Retina (tissue), 1 donor: ENCODE results near the gene HPF1.
"Not testable (repeated sequence)": the region's sequence is repeated elsewhere in the genome, so short reads cannot be mapped to it uniquely, and the experiment has no call there.

Experiments used
- DNase-seq: peaks from one replicate; pipeline ENCODE4 v3.0.0-alpha.2; 2016

The HPF1 gene

DNA sequence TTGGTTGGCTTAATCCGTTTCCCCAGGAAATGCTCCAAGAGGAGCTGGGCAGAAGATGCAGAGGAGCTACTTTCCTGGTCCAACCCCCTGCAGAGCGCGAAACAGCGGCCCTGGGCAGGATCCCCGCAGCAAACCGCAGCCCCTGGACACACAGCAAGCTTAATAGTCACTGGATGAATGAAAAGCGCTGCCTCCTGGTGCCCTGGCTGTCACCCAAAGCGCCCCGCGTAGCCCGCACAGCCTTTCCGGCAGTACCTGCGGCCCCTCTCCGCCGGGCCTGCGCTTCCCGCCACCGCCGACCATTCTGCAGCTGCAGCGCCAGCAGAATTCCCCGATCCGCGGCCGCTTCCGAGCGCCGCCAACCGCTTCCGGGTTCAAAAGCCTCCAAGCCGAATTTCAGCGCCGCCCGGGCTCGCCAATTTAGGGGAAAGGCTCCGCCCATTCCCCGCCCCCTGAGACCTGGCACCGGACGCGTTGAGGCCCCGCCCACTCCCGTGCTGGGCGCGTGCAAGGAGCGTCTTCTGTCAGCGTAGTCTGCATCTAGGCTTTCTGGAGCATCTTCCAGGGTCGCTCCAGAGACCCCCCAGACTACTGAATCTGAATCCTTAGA lies at the start of gene HPF1:
Gene HPF1, minus strand, starts transcription at position 370 of the 610 bp plus-strand sequence. Its CDS starts 67 bp downstream, at position 303.
- peak; percentile 94 for DNase-seq

DNA sequence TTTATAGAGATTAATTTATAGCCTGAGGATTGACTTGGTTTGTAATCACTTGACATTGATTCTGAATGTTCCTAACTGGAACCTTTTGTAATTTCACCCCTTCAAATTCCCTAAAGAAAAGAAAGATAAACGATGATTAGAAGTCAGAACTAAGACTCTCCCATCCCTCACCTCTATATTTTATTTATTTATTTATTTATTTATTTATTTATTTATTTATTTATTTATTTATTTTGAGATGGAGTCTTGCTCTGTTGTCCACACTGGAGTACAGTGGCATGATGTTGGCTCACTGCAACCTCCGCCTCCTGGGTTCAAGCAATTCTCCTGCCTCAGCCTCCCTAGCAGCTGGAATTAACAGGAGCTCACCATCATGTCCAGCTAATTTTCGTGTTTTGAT lies 49.0 kb upstream of the HPF1 start:
- DNase-seq: not testable (repeated sequence)

DNA sequence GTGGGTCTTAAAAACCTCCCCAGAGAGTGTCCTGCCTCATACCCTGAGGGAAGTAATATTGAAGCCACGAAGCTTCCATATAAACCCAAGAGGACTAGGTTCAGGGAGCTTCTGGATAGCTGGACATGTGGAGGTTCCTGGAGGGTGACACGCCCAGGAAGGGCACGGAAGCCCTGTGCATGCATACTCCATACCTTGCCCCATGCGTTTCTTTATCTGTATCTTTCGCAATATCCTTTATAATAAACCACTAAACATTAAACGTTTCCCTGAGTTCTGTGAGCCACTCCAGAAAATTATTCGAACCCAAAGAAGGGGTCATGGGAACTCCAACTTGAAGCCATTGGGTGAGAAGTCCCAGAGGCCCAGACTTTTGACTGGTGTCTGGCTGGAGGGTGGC lies 45.7 kb upstream of the HPF1 start:
- DNase-seq: no peak

DNA sequence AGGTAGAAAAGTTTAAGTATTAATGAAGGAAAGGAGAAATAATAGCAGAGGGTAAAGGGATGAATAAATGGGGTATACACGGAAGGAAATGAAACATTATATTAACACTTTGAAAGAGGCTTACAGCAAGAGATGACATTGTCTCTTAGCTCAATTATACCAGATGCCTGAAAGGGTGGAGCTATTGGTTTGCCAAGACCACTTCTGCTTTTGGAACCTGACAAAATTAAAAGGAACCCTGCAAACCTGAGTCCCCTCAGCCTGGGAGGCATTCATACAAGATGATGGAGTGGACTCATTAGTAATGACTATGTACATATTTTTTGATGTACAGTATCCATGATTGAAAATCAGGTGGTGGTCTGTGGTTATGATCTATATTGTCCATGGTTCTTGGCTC lies 45.1 kb upstream of the HPF1 start:
- DNase-seq: no peak

DNA sequence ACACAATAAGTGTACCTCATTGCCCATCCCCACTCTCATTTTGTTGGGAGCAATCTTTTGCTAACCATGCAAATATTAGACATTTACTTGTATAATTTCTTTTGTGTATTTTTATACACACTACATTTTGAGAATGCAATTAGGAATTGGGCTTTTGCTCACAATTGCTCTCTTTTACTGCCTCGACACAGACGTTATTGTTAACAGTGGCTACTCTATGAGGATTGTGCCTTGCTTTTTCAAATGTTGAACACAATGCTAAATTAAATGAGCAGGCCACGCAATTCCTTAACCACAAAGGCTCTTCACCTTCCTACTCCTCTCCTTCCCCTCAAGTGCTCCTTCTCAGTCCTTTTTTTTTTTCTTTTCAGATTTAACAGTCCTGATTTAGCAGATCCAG lies 42.8 kb upstream of the HPF1 start:
- DNase-seq: no peak

DNA sequence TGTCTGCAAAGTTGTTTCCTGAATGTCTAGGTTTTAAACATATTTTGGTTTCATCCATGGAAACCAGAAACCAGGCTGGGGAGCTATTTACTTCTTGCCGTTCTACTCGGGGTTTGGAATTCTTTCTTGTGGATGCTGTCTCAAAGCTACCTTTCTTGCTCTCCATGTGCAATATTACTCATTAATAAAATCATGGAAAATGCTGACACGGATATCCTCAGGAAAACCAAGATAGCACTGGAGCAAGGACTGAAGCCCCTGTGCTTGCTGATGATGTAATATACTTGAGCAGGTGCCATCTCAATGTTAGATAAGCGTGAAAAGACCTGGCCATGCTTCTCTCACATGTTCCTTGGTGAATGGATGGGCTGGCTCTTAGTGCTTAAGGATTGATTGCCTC lies 41.5 kb upstream of the HPF1 start:
- no peak for DNase-seq

DNA sequence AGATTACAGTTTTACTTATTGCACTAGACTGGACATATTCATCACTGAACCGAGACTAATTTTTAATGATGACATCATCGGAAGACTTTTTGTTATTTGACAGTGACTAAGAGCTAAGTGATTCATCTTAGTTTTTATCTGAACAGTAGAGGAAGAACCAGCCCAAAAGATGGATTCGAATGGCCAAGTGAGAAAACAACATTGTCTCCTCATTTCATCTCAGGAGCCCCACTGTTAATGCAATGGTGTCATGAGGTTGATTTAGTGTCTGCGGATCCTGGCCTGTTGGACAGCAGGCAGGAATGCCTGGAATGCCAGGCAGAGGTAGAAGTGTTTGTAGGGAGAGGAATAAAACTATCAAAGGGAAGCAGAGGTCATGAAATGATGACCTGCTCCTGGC lies 37.8 kb upstream of the HPF1 start:
- no peak for DNase-seq

DNA sequence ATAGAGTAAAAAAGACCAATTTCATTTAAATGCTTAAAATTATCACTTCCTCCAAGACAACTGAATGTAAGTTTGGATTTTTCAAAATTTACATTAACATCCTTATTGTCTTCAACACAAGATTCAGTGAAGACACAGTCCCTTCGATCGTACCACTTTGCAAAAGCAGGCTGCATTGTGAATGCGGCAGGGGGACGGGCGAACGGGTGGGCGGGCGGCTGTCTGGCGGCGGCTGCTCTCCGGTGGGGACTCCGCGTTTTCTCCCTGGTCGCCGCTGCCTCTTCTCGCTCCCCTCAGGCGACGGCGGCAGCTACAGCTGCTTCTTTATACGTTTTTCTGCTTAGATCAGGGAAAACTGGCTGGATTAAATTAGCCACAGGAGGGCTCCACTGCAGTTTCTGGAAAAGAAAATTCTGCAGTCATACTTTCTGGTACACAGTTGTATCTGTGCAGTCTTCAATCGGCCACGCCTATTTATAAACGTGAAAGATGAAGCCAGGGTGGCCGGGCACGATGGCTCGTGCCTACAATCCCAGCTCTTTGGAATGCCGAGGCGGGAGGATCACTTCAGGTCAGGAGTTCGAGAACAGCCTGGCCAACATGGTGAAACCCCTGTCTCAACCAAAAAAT lies 33.9 kb upstream of the HPF1 start:
- DNase-seq: peak; percentile 85

DNA sequence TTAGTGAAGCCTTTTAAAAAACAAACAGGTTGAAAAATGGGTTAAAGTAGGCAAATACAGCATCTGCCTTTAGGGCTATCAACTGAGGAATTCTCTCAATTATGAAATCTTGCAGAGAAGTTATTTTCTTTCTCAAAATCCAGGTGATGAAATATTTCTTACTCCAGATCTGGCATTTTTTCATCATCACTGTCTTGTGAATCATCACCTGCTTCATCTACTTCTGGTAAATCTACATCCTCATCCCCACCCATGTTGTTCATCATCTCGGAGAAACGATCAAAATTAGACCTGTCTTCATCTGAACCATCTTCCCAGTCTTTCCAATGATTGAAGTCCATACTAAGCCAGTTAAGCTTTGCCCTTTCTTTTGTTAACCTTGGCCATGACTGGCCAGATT lies 33.3 kb upstream of the HPF1 start:
- DNase-seq: no peak

DNA sequence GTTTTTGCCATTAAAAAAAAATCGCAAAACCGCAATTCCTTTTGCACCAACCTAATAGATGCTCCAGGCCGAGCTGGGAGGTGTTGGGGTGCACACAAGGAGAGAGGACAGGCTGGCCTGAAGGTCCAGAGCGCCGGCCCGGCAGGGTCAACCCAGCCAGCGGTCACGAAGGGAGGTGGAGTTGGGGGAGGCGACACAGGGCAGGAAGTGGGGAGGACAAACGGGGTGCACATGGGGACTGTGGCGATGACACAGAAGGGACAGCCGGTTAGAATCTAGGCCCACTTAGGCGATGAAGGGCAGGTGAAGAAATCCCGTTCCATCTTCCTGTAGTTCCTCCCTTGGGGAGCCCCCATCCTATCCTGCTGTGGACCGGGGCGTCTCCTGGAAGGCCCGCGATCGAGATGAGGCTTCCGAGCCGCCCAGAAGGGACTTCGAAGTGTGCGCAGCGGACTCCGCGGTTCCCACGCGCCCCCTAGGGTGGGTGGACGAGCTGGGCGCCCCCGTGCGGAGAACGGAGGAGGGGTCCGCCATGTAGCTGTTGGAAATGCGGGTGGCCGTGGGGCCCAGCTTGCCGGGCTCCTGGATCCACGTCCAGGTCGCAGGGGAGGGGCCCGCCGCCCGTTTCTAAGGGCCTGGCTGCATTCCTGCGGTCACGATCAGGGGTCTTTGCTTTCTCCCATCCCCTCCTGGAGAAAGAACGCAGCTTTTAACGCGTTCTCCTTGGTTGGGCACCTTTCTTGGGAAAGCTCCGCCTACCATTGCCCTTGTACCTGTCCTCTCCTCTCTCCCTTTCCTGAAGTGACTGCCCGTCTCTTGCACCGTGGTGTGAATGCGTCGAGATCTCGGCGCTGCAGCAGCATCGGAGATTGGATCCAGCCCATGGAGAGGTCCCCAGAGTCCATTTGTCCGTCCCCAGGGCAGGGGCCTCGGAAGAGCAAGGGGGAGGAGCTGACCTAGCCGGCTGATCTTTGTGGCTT lies 17.0 kb upstream of the HPF1 start:
- peak; percentile 68 for DNase-seq

DNA sequence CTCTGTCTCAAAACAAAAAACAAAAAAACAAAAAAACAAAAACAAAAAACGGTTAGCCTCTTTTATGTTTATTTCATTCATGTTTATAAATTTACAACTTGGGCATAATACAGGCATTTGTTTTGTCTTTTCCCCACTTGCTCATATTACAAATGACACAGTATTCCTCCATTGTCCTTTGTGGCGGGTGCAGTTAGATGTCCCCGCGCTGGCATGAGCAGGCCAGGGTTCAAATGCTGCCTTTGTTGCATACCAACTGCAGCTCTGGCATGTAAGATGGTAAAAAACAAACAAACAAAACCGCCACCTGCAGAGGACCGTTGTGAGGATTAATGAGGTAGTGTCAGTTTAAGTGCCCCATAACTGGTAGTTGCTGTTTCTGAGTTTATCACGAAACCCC lies 16.1 kb upstream of the HPF1 start:
- DNase-seq: no peak

DNA sequence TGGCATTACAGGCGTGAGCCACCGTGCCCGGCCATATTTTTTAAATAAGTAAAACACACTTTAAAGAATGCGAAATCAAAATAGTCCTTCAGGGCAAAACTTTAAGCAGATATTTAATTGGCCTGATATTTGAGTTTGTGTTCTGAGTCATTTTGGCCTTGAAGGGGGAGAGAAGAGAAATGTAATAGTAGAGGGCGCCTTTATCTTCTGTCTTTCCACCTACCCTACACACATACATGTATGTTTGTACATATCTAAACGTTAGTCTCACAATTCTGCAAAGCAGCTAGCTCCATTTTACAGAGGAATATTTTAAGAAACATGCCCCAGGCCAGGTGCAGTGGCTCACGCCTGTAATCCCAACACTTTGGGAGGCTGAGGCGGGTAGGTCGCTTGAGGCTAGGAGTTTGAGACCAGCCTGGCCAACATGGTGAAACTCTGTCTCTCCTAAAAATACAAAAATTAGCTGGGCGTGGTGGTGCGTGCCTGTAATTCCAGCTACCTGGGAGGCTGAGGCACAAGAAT lies 13.9 kb upstream of the HPF1 start:
- not testable (repeated sequence) for DNase-seq

DNA sequence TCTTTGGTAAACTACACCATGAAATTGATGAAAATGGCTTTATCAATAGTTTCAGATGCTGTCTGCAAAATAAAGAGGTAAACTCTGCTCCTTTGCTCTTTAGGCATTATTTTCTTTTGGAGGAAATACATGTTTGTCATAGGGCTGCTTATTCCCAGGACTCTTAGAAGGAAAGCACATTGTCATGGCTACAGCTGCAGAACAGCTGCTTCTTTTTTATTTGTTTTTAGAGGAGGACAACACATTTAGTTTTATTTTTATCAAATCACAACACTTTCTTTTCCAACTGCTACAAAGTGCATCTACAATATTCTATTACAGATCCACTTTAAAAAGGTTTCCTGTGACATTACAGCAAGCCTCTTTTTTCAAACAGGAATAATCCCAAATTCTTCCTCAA lies 12.7 kb upstream of the HPF1 start:
- DNase-seq: no peak

DNA sequence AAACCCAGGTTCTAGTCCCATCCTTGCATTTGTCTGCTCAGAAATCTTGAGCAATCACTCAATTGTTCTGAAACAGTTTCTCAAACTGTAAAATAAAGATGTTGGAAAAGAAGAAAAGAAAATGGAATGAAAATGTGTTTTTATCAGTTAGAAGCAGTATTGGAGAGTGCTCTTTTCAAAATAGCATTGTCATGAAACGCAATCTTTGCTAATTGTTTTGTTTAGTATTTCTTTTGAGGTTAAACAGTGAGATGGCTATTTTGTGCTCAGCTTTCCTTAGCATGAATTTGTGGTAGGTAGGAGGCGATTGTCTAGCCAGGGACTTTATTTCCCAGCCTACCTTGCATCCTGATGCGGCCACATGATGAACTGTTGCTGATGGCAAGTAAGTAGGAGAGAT lies 10.6 kb upstream of the HPF1 start:
- no peak for DNase-seq

DNA sequence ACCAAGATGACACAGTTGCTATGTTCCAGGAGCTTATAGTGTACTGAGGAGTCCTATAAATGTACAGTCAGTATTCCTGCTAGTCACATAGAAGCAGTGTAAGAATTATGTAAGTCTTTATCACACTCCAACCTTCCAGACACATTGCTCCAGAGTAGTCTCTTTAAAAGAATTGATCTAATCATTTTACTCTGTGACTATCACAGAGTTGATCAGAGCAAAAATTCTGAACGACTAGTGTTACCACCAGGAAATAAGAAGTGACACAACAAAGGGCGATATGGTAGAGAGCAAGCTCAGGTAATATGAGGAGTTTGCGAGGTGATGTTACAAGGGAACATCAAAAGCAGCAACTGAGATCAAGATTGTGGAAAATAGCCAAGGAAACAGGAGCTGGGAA lies 9.0 kb upstream of the HPF1 start:
- DNase-seq: no peak

DNA sequence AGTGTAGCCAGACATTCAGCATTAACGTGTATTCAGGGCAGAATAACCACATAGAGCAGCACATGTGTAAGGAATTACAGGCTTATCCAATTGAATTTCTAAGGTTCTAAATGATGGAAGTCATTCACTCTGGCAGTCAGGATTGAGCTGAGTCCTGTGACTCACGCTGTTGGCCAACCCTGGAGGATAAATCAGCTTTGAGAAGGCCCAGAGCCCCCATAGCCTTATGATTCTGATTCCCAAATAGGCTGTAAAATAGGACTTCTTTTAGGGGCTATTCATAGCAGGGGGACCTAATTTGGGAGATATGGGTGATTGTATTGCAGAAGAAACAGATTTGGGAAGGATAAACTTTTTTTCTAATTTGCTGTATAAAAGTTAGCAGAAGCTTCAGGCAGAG lies 8.1 kb upstream of the HPF1 start:
- no peak for DNase-seq

DNA sequence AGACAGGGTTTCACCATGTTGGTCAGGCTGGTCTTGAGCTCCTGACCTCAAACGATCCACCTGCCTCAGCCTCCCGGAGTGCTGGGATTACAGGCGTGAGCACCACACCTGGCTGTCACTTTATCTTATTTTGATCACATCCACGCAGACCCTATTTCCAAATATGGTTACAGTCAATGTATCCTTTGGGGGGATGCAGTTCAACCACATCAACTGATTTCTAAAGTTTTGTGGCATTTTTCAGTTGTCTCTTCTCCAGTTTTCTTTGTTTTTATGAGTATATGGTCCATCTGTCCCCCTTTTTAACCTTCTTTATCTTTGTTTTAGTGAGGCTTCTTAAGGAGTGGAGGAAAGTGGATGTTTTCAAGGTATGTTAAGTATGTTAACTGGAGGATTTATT lies 4.1 kb upstream of the HPF1 start:
- no peak for DNase-seq

DNA sequence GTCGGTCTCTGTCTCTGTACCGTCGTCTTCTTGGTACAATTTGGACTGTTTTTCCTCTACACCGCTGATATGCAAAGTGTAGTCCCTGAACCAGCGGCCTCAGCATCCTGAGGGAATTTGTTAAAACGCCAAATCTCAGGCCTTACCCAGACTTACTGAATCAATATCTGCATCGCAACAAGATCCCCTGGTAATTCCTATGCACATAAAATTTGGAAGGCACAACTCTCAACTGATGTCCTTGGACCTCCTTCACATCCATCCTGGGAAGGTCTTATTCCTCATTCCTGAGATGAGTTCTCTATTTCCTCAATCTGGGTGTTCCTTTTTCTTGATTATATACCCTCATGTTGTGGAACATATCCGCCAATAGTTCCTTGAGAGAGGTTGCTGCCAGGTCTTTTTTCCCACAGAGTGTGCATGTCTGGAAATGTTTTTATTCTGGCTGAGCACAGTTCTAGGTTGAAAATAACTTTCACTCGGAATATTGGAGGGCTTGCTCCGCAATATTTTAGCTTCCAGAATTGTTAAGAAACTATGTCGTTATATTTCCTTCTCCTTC lies 738 bp upstream of the HPF1 start:
- DNase-seq: no peak

DNA sequence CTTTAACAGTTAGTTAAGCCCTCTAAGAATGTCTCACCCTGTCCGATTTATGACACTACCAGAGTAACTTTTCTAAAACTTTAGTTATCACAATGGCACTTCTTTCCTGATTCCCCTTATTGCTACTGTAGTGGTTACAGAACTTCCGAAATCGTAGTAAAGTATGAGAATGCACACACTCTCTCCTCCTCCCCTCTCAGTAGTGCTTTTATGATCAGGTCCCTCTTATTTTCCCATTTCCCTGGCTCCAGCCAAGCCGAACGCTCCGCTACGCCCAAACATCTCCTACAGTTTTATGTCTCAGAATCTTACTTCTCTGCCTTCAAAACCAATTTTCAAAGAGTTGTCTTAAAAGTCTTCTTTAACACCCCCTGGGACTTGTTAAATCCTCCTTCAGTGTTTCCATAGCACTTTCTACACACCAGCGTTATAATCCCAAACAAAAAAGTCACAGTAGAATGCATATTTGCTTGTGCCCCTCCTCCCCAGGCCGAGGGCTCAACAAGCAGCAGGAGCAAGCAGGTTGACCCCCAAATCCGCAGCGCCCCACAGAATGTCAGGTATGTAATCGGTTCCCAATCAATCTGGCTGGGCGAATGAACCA lies 671 bp downstream of the HPF1 start:
- peak; percentile 3 for DNase-seq

DNA sequence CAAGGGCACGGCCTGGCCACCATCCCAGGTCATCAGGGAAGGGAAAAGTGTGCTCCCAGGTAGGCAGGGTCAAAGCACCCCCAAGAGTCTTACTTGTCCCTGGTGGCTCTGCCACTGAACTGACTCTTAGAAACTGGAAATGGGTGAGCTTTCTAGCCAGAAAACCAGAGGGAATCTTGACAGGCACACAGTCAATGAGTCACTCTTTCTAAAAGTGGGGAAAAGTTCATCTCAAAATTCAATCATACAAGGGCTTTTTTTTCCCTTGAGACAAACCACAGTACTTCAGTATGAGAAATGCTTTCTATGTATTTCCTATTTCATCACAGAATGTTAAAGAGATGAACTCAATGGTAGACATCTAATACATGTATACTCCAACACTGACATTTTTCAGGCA lies 12.5 kb downstream of the HPF1 start:
- no peak for DNase-seq

DNA sequence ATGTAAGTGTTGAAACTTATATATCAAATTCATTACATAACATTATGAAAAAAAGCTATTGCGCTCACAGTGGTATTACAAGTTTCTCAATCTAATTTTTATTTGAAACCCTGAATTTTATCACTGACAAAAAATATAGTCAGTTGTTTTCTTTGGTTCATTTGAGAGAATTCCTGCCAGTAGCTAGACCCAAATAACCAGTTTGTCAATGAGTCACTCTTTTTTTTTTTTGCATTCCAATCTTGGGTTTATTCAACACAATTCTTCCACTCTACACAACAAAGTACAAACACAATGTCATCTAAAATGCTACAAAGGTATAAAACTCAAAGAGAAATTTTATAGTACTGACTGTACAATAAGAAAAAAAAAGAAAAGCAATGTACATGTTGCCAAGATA lies 13.1 kb downstream of the HPF1 start:
- DNase-seq: no peak

DNA sequence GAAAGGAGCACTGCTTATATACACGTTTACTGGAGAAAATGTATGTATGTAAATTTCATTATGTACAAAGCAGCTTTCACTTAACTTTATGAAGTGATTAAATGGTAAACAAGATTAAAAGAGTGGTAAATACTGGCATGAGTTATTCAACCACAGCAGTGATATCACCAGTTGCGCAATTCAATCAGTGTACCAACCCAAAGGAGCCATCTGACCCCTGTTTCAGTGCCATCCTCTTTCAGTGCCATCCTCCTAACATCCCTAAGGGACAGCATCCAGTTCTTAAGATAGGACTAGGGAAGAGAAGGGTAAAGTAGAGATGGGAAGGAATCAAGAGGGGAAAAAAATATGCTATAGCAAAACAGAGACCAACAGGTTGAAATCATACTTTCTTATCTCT lies 16.2 kb downstream of the HPF1 start:
- DNase-seq: no peak

DNA sequence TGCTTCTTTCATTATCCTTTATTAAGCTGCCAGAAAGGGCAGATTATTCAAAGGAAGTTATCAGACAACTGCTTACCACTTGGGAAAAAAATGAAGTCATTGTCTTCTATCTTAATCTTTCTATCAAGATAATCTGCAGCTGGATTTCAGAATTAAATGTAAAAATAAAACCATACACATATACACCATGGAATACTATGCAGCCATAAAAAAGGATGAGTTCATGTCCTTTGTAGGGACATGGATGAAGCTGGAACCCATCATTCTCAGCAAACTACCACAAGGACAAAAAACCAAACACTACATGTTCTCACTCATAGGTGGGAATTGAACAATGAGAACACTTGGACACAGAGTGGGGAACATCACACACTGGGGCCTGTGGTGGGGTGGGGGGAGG lies 19.1 kb downstream of the HPF1 start:
- DNase-seq: not testable (repeated sequence)
